AG04449 (cell line): ENCODE data around the gene ACP7.

ENCODE experiments used
- CTCF ChIA-PET: fragments of 350-600 bp; formaldehyde crosslinking; extraction: SDS; loops from one replicate; lab custom pipeline; 2021; ENCODE audit warnings: antibody characterized with exemption; lab: Yijun Ruan, JAX
- POLR2A ChIA-PET: fragments of 400-600, 350-600 bp; formaldehyde crosslinking; extraction: SDS; loops from one replicate; lab custom pipeline; 2020; ENCODE audit warnings: antibody characterized with exemption, inconsistent platforms; lab: Yijun Ruan, JAX
- DNase-seq: peaks from one replicate; pipeline ENCODE4 v3.0.0-alpha.2; 2010; ENCODE audit warnings: low read depth, low spot score
- H3K4me3 ChIP-seq: 2 replicates; pipeline ENCODE4 v1.5.1; 2011; ENCODE audit warnings: low read depth, mild to moderate bottlenecking, control low read depth, low read length
- TF ChIP-seq, protein P1 (sequence below): IDR thresholded peaks from one replicate; pipeline ENCODE4 v1.5.1; 2011; ENCODE audit warnings: mild to moderate bottlenecking, moderate library complexity, low read length, control low read depth, inconsistent platforms; ENCODE audit not compliant: insufficient read depth; ENCODE audit errors: missing control alignments

ACP7 gene, protein sequence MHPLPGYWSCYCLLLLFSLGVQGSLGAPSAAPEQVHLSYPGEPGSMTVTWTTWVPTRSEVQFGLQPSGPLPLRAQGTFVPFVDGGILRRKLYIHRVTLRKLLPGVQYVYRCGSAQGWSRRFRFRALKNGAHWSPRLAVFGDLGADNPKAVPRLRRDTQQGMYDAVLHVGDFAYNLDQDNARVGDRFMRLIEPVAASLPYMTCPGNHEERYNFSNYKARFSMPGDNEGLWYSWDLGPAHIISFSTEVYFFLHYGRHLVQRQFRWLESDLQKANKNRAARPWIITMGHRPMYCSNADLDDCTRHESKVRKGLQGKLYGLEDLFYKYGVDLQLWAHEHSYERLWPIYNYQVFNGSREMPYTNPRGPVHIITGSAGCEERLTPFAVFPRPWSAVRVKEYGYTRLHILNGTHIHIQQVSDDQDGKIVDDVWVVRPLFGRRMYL

DNA sequence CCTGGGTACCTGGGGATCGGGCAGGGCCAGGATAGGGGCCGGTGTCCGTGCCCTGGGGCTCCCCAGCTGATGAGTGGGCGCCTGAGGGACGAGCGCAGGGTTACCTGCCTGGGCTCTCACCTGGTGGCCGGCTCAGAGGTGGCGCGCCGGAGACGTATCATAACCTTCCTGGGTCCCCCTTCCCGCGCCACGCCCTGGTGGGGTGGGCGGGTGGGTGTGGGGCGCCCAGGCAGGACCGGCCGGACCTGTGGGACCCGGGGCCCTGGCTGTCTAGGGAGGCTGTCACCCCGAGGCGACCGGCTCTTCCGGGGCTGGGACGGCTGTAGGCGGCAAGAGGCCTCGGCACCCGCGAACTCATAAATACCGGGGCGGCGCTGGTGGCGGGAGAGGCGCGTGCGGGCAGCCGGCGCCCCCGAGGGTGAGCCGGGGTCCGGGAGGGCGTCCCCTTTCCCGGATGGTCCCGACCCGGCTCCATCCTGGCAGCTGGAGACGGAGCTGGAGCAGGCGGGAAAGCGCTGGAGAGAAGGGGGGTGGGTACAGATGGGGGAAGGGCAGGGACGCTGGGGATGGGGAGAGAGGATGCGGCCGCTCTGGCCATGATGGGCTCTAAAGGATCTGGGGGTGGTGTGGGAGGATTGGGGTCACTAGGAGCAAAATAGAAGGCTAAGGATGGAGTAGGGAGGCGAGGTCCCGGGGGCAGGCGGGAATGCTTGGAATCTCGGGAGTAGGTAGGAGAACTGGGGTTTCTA is at the start of gene ACP7:
Gene ACP7 (plus strand): TSS at position 386 of the 749 bp plus-strand sequence. CDS start 902 bp downstream, outside the sequence.
- TF ChIP-seq, protein P1, sequence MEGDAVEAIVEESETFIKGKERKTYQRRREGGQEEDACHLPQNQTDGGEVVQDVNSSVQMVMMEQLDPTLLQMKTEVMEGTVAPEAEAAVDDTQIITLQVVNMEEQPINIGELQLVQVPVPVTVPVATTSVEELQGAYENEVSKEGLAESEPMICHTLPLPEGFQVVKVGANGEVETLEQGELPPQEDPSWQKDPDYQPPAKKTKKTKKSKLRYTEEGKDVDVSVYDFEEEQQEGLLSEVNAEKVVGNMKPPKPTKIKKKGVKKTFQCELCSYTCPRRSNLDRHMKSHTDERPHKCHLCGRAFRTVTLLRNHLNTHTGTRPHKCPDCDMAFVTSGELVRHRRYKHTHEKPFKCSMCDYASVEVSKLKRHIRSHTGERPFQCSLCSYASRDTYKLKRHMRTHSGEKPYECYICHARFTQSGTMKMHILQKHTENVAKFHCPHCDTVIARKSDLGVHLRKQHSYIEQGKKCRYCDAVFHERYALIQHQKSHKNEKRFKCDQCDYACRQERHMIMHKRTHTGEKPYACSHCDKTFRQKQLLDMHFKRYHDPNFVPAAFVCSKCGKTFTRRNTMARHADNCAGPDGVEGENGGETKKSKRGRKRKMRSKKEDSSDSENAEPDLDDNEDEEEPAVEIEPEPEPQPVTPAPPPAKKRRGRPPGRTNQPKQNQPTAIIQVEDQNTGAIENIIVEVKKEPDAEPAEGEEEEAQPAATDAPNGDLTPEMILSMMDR, result no peak
- peak within 1 kb of the TSS; percentile 36 for H3K4me3 ChIP-seq
- CTCF ChIA-PET, result interaction anchor here (1.0 kb wide), 1 partner anchor 38 kb away, joined by 3 read pairs; no protein-coding TSS in a partner anchor
- POLR2A ChIA-PET, result no interaction called here
- DNase-seq, result no peak

- no peak for DNase-seq
- POLR2A ChIA-PET, result no interaction called here
- CTCF ChIA-PET, result interaction anchor here (1.3 to 2.4 kb wide), 5 partner anchors 9 to 77 kb away, joined by 3 to 8 read pairs (median 5); no protein-coding TSS in a partner anchor
- TF ChIP-seq, protein P1, result no peak
- H3K4me3 ChIP-seq, result no peak overlapping the region
Measured at GRCh38 chr19:39036581-39036980, 47.6 kb upstream of the ACP7 start.

GRCh38 chr19:39037194-39037593 is 47.0 kb upstream of the ACP7 start:
- ChIA-PET POLR2A (no interaction called here), CTCF (interaction anchor here (0.8 to 2.4 kb wide), 7 partner anchors 9 to 77 kb away, joined by 3 to 13 read pairs (median 3); no protein-coding TSS in a partner anchor)
- no peak for DNase-seq
- TF ChIP-seq, protein P1, result no peak
- H3K4me3 ChIP-seq, result no peak overlapping the region

GRCh38 chr19:39038098-39038497 is 46.1 kb upstream of the ACP7 start:
- TF ChIP-seq, protein P1, result peak; percentile 32
- no peak for DNase-seq
- POLR2A ChIA-PET, result no interaction called here
- CTCF ChIA-PET, result interaction anchor here (0.8 to 2.4 kb wide), 6 partner anchors 14 to 78 kb away, joined by 3 to 13 read pairs (median 3); no protein-coding TSS in a partner anchor
- H3K4me3 ChIP-seq, result no peak overlapping the region

GRCh38 chr19:39045506-39045905 is 38.7 kb upstream of the ACP7 start:
- CTCF ChIA-PET, result interaction anchor here (0.9 to 1.3 kb wide), 4 partner anchors 9 to 84 kb away, joined by 3 read pairs; no protein-coding TSS in a partner anchor
- POLR2A ChIA-PET, result no interaction called here

More at GRCh38 chr19:39045506-39045905, 38.7 kb upstream of the ACP7 start:
- TF ChIP-seq, protein P1, result no peak
- DNase-seq, result no peak
- H3K4me3 ChIP-seq, result no peak overlapping the region
